NB4 (cell line): ENCODE measurements around the gene ARHGAP15.

Experiments used
- DNase-seq: peaks from one replicate; pipeline ENCODE4 v3.0.0; 2010; ENCODE audit warnings: low read depth
- H3K4me3 ChIP-seq: one replicate; pipeline ENCODE4 v1.5.1; 2011; ENCODE audit warnings: mild to moderate bottlenecking, low read depth, low read length, moderate library complexity
- CTCF ChIP-seq: IDR thresholded peaks from one replicate; pipeline ENCODE4 v1.5.1; 2012; ENCODE audit warnings: low read depth, low read length
- MAX ChIP-seq: IDR thresholded peaks from 2 replicates; pipeline ENCODE4 v1.6.1; 2011; ENCODE audit warnings: low read depth, low read length
- MYC ChIP-seq: IDR thresholded peaks from 2 replicates; pipeline ENCODE4 v1.6.1; 2011; ENCODE audit warnings: low read depth, low read length
- POLR2A ChIP-seq: IDR thresholded peaks from 2 replicates; pipeline ENCODE4 v1.6.1; 2011; ENCODE audit warnings: mild to moderate bottlenecking; ENCODE audit not compliant: insufficient read length; ENCODE audit errors: extremely low read depth

Gene ARHGAP15

GRCh38 chr2:143158551-143159485 is 29.6 kb downstream of the ARHGAP15 start:
- TF ChIP-seq CTCF (no peak), MYC (no peak)
- no peak for DNase-seq

GRCh38 chr2:143159486-143159840 is 30.2 kb downstream of the ARHGAP15 start:
- TF ChIP-seq MYC: no peak
- no peak for TF ChIP-seq CTCF
- no peak for TF ChIP-seq POLR2A
- no peak for TF ChIP-seq MAX
- no peak overlapping the region for H3K4me3 ChIP-seq
- no peak for DNase-seq

More at GRCh38 chr2:143158551-143159485, 29.6 kb downstream of the ARHGAP15 start:
- H3K4me3 ChIP-seq: no peak overlapping the region

- no peak for DNase-seq
- no peak overlapping the region for H3K4me3 ChIP-seq
Measured at GRCh38 chr2:143160732-143161707, 31.8 kb downstream of the ARHGAP15 start.

GRCh38 chr2:143162123-143162837 is 33.1 kb downstream of the ARHGAP15 start:
- TF ChIP-seq MYC (no peak), CTCF (peak; percentile 47), POLR2A (no peak), MAX (no peak)
- peak; percentile 50 for DNase-seq
- no peak overlapping the region for H3K4me3 ChIP-seq

More at GRCh38 chr2:143160732-143161707, 31.8 kb downstream of the ARHGAP15 start:
- TF ChIP-seq MYC (no peak), POLR2A (no peak), CTCF (no peak), MAX (no peak)

GRCh38 chr2:143162997-143163396 is 33.8 kb downstream of the ARHGAP15 start:
- TF ChIP-seq CTCF (no peak), MYC (no peak)
- H3K4me3 ChIP-seq: no peak overlapping the region
- DNase-seq: no peak
